HG02885 (cell line): ENCODE measurements around the gene RETREG1.
"Not testable (repeated sequence)": the region's sequence is repeated elsewhere in the genome, so short reads cannot be mapped to it uniquely, and the experiment has no call there.

Experiments used
- ATAC-seq: cut with Tn5 transposase; IDR thresholded peaks from one replicate; pipeline ENCODE4 v1.9.1; 2021; ENCODE audit warnings: mild to moderate bottlenecking; ENCODE audit not compliant: unreplicated experiment, poor library complexity

RETREG1 gene

GRCh38 chr5:16500024-16500423 is 116.8 kb downstream of the RETREG1 start:
- no peak for ATAC-seq

GRCh38 chr5:16497546-16497945 is 119.3 kb downstream of the RETREG1 start:
- ATAC-seq, result no peak

GRCh38 chr5:16493261-16493660 is 123.5 kb downstream of the RETREG1 start:
- ATAC-seq, result no peak

DNA sequence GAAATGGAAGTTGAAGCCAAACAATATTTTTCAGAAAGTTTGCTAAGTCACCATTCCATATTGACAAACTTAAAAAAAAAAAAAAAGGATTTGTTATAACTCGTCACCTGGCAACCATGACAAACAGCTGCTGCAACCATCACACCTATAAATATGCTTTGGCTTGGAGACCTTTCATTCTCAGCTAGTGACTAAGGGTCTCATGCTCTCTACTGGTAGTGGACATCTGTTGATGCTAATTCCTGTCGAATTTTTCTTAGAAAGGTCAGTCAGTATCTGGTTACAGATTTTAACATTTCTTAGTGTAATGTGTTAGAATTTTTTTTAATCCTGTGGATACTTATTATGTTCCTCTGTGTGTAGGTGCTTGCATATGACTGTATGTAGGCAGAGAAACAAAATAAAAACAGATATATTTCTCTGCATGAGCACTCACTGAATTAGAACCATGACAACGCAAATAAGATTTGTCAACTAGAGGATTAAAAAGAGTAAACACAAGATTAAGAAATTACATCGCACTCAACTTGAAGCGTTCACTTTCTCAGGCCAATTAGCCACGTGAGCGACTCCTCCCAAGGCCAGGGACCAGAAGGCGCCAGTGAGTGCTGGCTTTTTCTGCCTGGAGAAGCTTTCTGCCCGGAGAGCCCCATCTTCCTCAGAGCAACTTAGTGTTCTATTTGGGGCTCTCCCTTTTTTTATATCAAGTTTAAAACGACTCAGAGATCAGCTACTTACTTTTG is 124.2 kb downstream of the RETREG1 start:
- no peak for ATAC-seq

GRCh38 chr5:16490911-16491310 is 125.9 kb downstream of the RETREG1 start:
- ATAC-seq, result no peak

- ATAC-seq, result peak; percentile 84
Observed at GRCh38 chr5:16489322-16489791, 127.4 kb downstream of the RETREG1 start.

DNA sequence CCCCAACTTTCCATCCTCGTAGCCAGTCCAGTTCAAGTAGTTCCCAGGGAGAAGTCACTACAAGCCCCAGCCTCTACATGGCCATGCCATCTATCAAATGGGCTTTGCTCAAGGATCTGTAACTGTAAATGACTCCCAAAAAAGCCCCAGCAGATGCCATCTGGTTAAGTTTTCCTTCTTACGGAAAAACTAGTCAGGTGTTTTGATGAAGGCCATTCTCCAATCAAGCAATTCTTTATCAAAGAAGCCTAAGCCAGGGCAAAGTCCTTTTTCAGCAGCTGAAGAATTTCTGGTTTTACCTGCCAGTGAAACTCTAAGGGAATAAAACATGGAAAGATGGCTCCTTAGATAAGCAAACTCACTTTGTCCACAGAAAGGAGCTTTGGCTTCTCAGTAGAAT is 129.3 kb downstream of the RETREG1 start:
- ATAC-seq, result no peak

DNA sequence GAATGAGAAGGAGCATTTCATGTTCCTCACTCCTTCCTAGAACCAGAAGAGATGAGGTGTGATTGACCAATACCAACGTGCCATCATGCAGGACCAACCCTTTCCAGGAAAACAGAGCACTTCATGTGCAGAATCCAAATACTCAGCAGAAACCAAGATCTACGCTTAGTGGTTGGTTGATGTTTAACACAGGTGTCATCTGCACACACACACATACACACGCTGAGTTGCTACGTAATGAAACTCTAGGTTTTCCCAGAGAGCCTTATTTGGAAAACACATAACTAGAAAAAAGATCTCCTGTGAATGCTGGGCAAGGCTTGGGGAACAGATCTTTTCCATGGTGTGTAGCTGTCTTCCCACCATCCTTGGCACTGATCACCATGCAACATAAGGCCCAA is 130.1 kb downstream of the RETREG1 start:
- ATAC-seq, result no peak

DNA sequence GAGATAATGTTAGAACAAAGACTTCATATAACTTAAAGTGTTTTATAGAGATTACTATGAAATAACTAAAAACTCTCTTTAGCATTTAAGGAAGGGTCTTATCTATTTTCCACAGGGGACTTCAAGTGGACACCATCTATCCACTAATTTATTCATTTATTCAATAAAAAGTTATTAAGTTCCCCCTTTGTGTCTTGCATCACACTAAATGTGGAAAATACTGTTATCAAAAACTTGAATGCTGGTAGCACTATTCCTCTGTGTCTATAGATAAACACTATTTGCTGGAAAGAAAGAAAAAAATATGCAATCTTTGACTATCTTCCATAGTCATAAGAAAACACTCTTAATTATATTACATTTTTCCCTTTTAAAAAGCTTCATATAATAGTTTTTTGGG is 131.1 kb downstream of the RETREG1 start:
- ATAC-seq, result no peak

- ATAC-seq, result no peak
Observed at GRCh38 chr5:16484081-16484480, 132.7 kb downstream of the RETREG1 start.

GRCh38 chr5:16483361-16483760 is 133.4 kb downstream of the RETREG1 start:
- no peak for ATAC-seq

GRCh38 chr5:16482891-16483290 is 133.9 kb downstream of the RETREG1 start:
- no peak for ATAC-seq

GRCh38 chr5:16480821-16481538 is 135.8 kb downstream of the RETREG1 start:
- ATAC-seq, result no peak

DNA sequence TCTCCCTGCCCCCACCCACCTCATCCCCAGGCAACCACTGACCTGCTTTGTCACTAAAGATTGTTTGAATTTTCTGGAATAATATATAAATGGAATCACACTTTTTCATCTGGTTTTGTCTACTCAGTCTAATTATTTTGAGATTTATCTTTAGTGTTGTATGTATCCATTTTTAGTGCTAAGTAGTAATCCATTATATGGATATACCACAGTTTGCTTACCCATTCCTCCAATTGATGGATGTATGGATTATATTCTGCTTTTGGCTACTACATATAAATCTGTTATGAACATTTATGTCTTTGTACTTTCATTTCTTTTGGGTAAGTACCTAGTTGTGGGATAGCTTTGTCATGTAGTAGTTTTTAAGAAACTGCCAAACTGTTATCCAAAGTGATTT is 136.7 kb downstream of the RETREG1 start:
- no peak for ATAC-seq

GRCh38 chr5:16477541-16477940 is 139.3 kb downstream of the RETREG1 start:
- no peak for ATAC-seq

DNA sequence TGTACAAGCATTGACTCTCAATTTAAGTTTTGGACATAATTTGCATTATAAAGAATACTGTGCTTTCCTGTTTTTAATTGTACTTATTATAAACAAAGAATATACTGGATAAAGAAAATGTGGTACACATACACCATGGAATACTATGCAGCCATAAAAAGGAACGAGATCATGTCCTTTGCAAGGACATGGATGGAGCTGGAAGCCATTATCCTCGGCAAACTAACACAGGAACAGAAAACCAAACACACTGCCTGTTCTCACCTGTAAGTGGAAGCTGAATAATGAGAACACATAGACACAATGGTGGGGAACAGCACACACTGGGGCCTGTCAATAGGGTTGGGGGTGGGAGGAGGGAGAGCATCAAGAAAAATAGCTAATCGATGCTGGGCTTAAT is 140.4 kb downstream of the RETREG1 start:
- ATAC-seq, result not testable (repeated sequence)

DNA sequence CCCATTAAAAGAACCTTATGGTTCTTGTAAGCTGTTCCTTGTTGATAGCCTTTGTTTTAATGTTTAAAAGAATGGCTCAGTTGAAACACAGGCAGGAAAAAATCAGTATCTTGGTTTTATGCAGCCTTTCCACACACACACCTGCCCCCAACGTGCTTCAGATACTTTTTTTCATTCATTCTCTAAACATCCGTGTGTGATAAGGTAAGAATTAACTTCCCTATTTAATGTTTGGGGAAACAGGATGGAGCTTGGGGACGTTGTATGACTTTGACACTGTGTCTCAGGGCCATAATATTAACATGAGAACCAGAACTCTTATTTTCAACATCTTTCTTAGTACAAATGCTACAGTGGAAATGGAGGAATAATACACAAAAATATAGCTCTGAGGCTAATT is 145.4 kb downstream of the RETREG1 start:
- no peak for ATAC-seq

- peak; percentile 77 for ATAC-seq
Observed at GRCh38 chr5:16467363-16468219, 149.2 kb downstream of the RETREG1 start.

DNA sequence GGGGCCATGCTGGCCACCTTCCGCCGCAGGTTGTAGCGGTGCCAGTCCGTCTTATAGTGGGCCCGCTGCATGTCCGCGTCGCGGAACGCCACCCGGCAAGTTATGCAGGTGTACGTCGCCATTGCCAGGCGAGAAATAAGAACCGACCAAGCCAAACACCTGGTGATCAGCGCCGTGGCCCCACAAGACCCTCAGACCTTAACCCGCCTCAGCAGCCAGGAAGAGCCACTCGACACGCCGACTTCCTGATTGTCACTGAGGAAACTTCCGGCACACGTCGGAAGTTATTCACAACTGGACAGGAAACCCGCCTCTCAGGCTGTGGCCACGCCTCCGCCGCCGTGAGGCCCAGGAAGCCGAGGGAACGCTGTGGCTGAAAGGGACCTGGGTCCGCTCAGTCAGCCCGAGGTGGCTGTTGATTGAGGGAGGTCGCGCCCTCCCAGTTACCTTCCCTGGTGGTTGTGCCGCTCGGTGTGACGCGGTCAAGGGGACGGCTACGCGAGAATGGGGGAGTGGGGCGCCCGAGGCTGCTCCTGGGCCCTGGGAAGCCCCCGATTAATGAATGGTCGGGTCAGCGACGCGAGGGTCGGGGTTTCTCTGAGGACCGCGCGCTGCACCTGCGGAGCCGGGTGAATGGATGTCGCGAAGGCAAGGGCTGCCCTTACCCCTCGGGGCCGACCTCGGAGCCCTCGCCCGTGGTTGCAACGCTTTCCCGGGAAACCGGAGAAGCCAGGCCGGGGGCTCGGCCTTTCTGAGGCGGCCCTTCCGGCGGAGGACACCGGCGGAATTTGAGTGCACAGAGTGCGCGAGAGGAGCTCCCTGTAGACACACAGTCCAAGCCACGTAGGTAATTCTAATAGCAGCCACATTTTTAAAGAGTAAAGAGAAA is 151.0 kb downstream of the RETREG1 start, which contains the start of gene ZNF622:
Gene ZNF622 (minus strand): TSS at position 257 of the 889 bp plus-strand sequence. CDS start 135 bp downstream, at position 122.
- ATAC-seq, result peak; percentile 80
